ENCODE measurements around the gene ADGRD1.

- TF ChIP-seq NRF1 (IDR thresholded peaks at IDR 0.05; ENCODE audit: low read depth, low read length) (no peak), POLR2AphosphoS5 (IDR thresholded peaks at IDR 0.05; ENCODE audit: low read depth, low read length) (no peak)
Observed at GRCh38 chr12:131102493-131102931, 148.8 kb downstream of the ADGRD1 start.

Data from SK-N-SH (cell line).